ENCODE results near the gene MGMT.

MGMT gene

DNA sequence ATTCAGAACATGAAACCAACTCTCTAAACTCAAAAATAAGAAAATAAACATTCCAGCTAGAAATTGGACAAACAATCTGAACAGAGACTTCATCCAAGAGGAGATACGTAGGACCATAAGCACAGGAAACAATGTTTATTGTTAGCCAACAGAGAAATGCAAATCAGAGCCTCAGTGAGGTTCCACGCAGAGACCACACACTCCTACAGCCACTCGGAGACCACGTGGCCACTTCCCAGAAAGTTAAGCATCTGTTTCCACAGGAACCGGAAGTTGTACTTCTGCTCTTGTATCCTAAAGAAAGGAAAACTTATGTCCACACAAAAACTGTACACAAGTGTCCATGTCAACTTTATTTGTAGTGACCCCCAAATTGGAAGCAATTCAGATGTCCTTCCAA lies 214.8 kb downstream of the MGMT start:
- DNase-seq (ENCODE audit: extremely low read depth, low read depth) = no peak
- no peak overlapping the region for H3K4me3 ChIP-seq (replicated peaks; ENCODE audit: low read depth, low read length)
- TF ChIP-seq, protein P1, sequence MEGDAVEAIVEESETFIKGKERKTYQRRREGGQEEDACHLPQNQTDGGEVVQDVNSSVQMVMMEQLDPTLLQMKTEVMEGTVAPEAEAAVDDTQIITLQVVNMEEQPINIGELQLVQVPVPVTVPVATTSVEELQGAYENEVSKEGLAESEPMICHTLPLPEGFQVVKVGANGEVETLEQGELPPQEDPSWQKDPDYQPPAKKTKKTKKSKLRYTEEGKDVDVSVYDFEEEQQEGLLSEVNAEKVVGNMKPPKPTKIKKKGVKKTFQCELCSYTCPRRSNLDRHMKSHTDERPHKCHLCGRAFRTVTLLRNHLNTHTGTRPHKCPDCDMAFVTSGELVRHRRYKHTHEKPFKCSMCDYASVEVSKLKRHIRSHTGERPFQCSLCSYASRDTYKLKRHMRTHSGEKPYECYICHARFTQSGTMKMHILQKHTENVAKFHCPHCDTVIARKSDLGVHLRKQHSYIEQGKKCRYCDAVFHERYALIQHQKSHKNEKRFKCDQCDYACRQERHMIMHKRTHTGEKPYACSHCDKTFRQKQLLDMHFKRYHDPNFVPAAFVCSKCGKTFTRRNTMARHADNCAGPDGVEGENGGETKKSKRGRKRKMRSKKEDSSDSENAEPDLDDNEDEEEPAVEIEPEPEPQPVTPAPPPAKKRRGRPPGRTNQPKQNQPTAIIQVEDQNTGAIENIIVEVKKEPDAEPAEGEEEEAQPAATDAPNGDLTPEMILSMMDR (IDR thresholded peaks at IDR 0.05; ENCODE audit: low read depth, low read length, missing control alignments) = no peak

DNA sequence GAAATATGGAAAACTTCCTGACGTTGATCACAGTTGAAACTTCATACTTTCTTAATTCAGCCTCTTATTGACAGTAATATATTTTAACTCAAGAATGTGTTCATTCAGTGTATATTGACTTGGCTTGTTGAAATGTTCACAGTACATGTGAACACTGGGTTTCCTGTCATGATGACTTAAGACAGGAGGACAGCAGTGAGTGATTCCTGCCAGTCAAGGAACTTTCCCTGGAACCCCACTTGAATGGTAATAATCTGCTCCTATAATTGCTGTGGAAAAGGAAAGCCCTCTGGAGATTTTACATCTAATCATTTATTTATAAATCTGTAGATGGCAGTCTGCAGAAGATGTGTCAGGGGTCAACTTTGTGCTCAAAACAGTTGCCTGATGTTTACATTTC lies 216.5 kb downstream of the MGMT start:
- no peak overlapping the region for H3K4me3 ChIP-seq (replicated peaks; ENCODE audit: low read depth, low read length)
- TF ChIP-seq, protein P1 (IDR thresholded peaks at IDR 0.05; ENCODE audit: low read depth, low read length, missing control alignments) = no peak
- DNase-seq (ENCODE audit: extremely low read depth, low read depth) = no peak

DNA sequence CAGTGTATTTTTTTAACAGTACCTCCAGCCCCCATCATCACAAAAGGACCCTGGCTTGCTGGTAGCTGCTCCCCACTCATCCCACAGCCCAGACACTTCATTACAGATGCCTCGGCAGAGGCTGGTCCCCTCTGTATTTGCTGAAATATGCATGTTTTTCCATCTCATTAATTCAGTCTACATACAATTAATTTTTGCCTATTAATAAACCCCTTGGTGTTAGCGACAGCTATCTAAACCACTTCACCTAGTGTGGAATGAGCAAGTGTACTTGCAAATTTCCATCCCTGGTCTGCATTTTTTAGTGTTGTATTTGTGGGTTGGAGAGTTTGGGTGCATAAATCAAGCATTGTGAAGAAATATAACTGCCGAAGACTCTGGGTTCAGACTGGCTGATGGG lies 216.9 kb downstream of the MGMT start:
- H3K4me3 ChIP-seq (replicated peaks; ENCODE audit: low read depth, low read length) = no peak overlapping the region
- DNase-seq (ENCODE audit: extremely low read depth, low read depth) = no peak
- TF ChIP-seq, protein P1 (IDR thresholded peaks at IDR 0.05; ENCODE audit: low read depth, low read length, missing control alignments) = no peak

DNA sequence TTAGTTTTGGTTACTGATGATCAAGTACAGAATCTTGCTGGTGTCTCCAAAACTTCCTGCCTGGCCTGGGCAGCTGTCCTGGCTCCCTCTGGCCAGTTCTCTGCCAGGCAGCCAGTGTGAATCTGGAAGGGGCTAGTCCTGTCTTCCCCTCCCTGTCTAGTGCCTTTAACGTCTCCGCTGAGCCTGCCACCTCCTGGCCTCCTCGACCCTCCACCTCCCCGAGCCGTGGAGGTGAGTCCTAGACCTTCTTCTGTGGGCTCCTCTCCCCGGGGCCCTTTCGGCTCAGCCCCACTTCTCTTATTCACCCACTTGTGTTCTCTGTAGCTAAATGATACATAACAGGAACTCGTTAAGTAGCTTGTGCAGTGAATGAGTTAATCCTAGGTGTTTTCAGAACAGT lies 218.2 kb downstream of the MGMT start:
- TF ChIP-seq, protein P1 (IDR thresholded peaks at IDR 0.05; ENCODE audit: low read depth, low read length, missing control alignments) = no peak
- no peak overlapping the region for H3K4me3 ChIP-seq (replicated peaks; ENCODE audit: low read depth, low read length)
- DNase-seq (ENCODE audit: extremely low read depth, low read depth) = no peak

DNA sequence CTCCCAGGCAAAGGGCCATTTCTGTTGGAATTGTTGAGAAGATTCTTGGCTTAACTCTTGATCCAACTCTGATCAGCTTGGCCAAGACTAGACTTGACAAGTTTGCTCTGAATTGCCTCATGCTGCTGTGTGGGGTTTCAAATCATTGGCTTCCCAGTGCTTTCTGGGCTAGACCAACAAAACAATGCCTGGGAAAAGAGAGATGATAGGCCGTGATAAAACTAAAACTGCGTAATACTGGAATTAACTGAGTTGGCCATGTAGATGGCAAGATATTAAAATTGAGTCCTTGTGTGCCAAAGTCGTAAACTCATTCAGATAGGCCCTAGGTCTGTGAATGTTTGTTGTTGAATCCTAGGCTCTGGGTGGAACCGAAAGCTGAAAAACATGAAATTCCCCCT lies 222.6 kb downstream of the MGMT start:
- no peak overlapping the region for H3K4me3 ChIP-seq (replicated peaks; ENCODE audit: low read depth, low read length)
- no peak for DNase-seq (ENCODE audit: extremely low read depth, low read depth)
- TF ChIP-seq, protein P1 (IDR thresholded peaks at IDR 0.05; ENCODE audit: low read depth, low read length, missing control alignments) = no peak

DNA sequence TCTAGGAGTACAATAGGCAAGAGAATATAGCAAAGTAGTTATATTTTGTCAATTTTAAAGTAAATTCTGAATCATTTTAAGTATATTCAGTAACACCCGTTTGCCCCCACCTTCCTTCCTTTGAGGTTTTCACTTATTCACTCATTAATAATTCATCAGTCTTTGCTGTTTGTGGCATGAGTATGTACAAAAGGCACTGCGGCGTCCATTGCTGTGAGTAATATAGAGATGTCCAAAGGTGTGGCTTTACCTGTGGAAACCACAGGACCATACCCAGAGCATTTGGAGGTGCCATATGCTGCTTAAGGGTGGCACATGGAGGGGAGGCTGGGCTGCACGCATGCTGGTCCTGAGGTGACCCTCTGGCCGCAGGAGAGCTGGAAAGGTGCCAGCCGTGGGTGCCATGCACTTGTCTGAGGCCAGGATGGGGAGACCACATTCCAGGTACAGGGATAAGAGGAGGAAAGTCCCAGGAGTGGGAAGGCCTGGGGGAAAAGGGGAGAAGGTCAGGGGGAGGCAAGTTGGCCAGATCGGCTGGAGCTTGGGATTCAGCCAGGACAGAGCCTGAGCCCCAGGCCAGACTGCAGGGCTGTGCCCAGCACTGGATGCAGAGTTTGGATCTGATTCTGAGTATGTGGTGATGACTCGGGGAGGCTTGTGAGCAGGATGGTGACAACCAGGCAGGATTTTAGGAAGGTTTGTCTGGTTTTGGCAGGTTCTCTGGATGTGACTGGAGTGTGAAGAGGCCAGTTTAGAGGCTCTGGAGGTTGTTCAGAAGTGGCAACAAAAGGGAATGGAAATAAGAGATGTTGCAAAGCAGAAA lies 223.4 kb downstream of the MGMT start:
- no peak overlapping the region for H3K4me3 ChIP-seq (replicated peaks; ENCODE audit: low read depth, low read length)
- TF ChIP-seq, protein P1 (IDR thresholded peaks at IDR 0.05; ENCODE audit: low read depth, low read length, missing control alignments) = no peak
- no peak for DNase-seq (ENCODE audit: extremely low read depth, low read depth)

DNA sequence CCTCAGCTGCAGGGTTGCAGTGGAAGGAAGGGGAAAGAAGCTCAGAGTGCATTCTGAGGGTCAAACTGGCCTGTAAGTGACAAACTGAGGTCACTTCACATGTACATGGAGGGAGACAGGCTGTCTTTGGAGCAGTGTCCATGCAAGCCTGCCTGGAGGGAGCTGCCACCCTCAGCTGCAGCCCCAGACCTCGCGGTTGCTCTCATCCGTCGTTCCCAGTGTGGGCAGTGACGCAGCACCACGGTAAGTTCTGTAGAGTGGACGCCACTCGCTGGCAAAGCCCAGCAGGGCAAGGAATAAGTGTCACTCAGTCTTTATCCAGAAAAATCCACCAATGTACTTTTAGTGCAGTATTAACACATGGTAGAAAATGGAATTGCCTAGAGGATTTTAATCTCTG lies 225.7 kb downstream of the MGMT start:
- DNase-seq (ENCODE audit: extremely low read depth, low read depth) = no peak
- TF ChIP-seq, protein P1 (IDR thresholded peaks at IDR 0.05; ENCODE audit: low read depth, low read length, missing control alignments) = no peak
- H3K4me3 ChIP-seq (replicated peaks; ENCODE audit: low read depth, low read length) = no peak overlapping the region

All from HFF-Myc (cell line).